CD4-positive, alpha-beta T cell (primary cell): Measurements from ENCODE around the gene ZNF74. TPM values are rescaled to one million over a fixed set of nuclear protein-coding genes. Genes with fewer than 3 reads are reported as not detected.

ENCODE experiments used
- ATAC-seq: fragments of 200-7000 bp; cut with Tn5 transposase; one replicate; pipeline ENCODE4 v1.10.0; 2022; ENCODE audit warnings: mild to moderate bottlenecking; ENCODE audit not compliant: poor library complexity
- CTCF ChIA-PET: fragments of 350-600 bp; sonication (Branson Sonifier 250); formaldehyde crosslinking; loops from one replicate; lab custom pipeline; 2021; ENCODE audit warnings: antibody characterized with exemption, inconsistent platforms; lab: Charles Lee
- POLR2A ChIA-PET: fragments of 350-600 bp; sonication (Branson Sonifier 250); formaldehyde crosslinking; loops from one replicate; lab custom pipeline; 2021; ENCODE audit warnings: antibody characterized with exemption, inconsistent platforms; lab: Charles Lee
- DNase-seq, 14 experiments: peaks; one replicate each; pipeline ENCODE4 v3.0.0-alpha.2; 2013 to 2020; ENCODE audit warnings: mixed read lengths in 2 of 14
- H3K27ac ChIP-seq, 2 donors: one replicate each; pipeline versions ENCODE4 v1.5.1 to v1.7.0; 2013; ENCODE audit warnings: low read length in 2 of 2, low read depth in 1 of 2, mild to moderate bottlenecking in 1 of 2
- H3K27me3 ChIP-seq, 2 experiments: 1 replicate in 1 of 2; 2 replicates in 1 of 2; pipeline versions ENCODE4 v1.6.1 to v1.7.0; 2013; ENCODE audit warnings: low read length in 2 of 2, control low read depth in 1 of 2, mild to moderate bottlenecking in 1 of 2, moderate library complexity in 1 of 2; ENCODE audit not compliant: insufficient read depth in 2 of 2, control insufficient read depth in 1 of 2
- H3K36me3 ChIP-seq: one replicate; pipeline ENCODE4 v1.6.1; 2013; ENCODE audit warnings: low read length, control low read depth; ENCODE audit not compliant: insufficient read depth
- H3K4me1 ChIP-seq: one replicate; pipeline ENCODE4 v1.6.1; 2013; ENCODE audit warnings: low read length, control low read depth; ENCODE audit not compliant: insufficient read depth
- H3K4me3 ChIP-seq: one replicate; pipeline ENCODE4 v1.5.1; 2013; ENCODE audit warnings: mild to moderate bottlenecking, low read length, moderate library complexity
- H3K9me3 ChIP-seq, 2 experiments: 1 replicate in 1 of 2; 2 replicates in 1 of 2; pipeline versions ENCODE4 v1.6.1 to v1.7.0; 2013; ENCODE audit warnings: low read length in 2 of 2, mild to moderate bottlenecking in 2 of 2, control low read depth in 1 of 2, moderate library complexity in 1 of 2; ENCODE audit not compliant: control insufficient read depth in 1 of 2, insufficient read depth in 1 of 2
- H3K27ac Mint-ChIP-seq: one replicate; pipeline ENCODE4 v1.8.0; 2020; ENCODE audit warnings: mixed read lengths
- H3K27me3 Mint-ChIP-seq: one replicate; pipeline ENCODE4 v1.8.0; 2021; ENCODE audit warnings: mixed read lengths
- H3K36me3 Mint-ChIP-seq: one replicate; pipeline ENCODE4 v1.8.0; 2021; ENCODE audit warnings: low read depth, mixed read lengths
- H3K4me1 Mint-ChIP-seq: one replicate; pipeline ENCODE4 v1.8.0; 2021; ENCODE audit warnings: low read depth, mixed read lengths
- H3K4me3 Mint-ChIP-seq: one replicate; pipeline ENCODE4 v1.8.0; 2020; ENCODE audit warnings: mild to moderate bottlenecking, mixed read lengths
- H3K9me3 Mint-ChIP-seq: one replicate; pipeline ENCODE4 v1.8.0; 2020; ENCODE audit warnings: mixed read lengths
- intact Hi-C, 2 experiments: fragments of 100-400 bp; cut with DNase I in 1 of 2; cut with micrococcal nuclease in 1 of 2; formaldehyde crosslinking; loops; one replicate each; pipeline versions ENCODE4 v1.15.1 to v1.9.0; 2023 to 2025; cut with DNase I, micrococcal nuclease
- total RNA-seq, 174 experiments: library from RNA in 2 of 174; stranded (reverse) in 2 of 174; gene quantifications; one replicate each; pipeline ENCODE4 v1.2.3 and lab custom pipeline; 2021 to 2026
- TF ChIP-seq, protein P1 (sequence below): fragments of 200-600 bp; IDR thresholded peaks from one replicate; pipeline ENCODE4 v1.8.0; 2022; ENCODE audit warnings: antibody characterized with exemption, mild to moderate bottlenecking

Gene ZNF74
- total RNA-seq, 2 experiments from 2014 or later, result 1.7 to 2.3 TPM

DNA sequence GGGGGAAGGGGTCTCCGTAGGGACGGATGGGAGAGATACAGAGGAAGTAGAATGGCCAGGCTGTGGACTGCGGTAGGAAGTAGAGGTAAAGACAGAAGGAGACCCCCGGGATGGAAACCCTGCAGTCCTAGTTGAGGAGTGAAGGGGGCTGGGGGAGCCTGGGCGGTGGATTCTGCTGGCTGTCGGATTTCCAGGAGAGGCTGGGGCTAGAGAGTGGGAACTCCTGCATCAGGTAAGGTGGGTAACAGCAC lies 44.4 kb downstream of the ZNF74 start:
- Mint-ChIP-seq H3K36me3 (peaks cover 20% of the 10 kb centered on the region), H3K4me1 (peaks cover 22% of the 10 kb centered on the region), H3K4me3 (peak overlapping the region; percentile 46), H3K27me3 (peaks cover 42% of the 10 kb centered on the region), H3K27ac (no peak overlapping the region), H3K9me3 (no peaks in the 10 kb centered on the region)
- TF ChIP-seq, protein P1, sequence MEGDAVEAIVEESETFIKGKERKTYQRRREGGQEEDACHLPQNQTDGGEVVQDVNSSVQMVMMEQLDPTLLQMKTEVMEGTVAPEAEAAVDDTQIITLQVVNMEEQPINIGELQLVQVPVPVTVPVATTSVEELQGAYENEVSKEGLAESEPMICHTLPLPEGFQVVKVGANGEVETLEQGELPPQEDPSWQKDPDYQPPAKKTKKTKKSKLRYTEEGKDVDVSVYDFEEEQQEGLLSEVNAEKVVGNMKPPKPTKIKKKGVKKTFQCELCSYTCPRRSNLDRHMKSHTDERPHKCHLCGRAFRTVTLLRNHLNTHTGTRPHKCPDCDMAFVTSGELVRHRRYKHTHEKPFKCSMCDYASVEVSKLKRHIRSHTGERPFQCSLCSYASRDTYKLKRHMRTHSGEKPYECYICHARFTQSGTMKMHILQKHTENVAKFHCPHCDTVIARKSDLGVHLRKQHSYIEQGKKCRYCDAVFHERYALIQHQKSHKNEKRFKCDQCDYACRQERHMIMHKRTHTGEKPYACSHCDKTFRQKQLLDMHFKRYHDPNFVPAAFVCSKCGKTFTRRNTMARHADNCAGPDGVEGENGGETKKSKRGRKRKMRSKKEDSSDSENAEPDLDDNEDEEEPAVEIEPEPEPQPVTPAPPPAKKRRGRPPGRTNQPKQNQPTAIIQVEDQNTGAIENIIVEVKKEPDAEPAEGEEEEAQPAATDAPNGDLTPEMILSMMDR, result no peak
- Histone ChIP-seq H3K27me3 (peaks cover 32 to 41% of the 10 kb centered on the region in 2 experiments), H3K36me3 (peaks cover 15% of the 10 kb centered on the region), H3K27ac (no peak overlapping the region), H3K4me3 (no peak overlapping the region), H3K4me1 (peaks cover 26% of the 10 kb centered on the region), H3K9me3 (peaks cover 0 to 8% of the 10 kb centered on the region in 2 experiments)
- POLR2A ChIA-PET, result interaction anchor here (1.2 kb wide), 1 partner anchor 26 kb away, joined by 5 read pairs; no protein-coding TSS in a partner anchor
- intact Hi-C loops, result no loop called here
- CTCF ChIA-PET, result no interaction called here
- ATAC-seq (no peak), DNase-seq (no peak)

DNA sequence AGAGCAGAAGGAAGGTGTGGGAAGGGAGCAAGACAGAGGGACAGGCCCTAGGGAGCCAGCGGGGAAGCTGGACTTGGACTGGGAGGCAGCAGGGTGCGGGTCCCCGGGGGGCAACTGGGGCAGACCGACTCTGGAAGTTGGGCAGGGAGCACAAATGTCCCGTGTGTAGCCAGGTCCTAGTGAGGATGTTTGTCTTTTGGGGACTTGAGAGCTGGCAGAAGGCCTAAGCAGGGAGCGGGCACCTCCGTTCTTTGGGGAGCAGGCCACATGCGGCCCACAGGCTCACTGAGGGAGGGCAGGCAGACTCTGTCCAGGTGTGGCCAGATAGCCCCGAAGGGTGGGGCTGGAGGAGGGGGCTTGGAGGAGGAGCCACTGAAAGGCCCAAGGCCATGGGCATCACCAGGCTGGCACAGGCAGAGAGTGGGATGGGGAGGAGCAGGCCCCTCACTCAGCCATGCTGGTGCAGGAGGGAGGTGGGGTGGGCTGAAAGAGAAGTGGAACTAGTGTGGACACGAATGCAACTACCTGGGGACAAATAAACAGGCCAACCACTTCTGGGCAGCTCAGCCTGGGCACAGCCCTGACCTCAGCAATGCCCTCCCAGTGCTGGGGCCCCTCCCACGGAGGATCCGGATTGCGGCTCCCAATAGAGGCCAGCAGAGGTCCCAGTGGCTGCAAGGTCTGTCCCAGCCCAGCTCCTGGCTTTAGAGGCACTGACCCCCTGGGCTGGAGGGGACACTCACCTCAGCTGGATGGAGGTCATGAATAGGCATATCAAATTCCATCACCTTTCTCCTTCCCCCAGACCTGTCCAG lies 44.9 kb downstream of the ZNF74 start:
- DNase-seq (peak in 1 of 14 experiments; percentile 12), ATAC-seq (no peak)
- peaks cover 16% of the 10 kb centered on the region for H3K36me3 ChIP-seq
- H3K4me1 ChIP-seq, result peaks cover 26% of the 10 kb centered on the region
- H3K27me3 ChIP-seq, result peaks cover 32 to 41% of the 10 kb centered on the region in 2 experiments
- Mint-ChIP-seq H3K4me1 (peaks cover 21% of the 10 kb centered on the region), H3K4me3 (peak overlapping the region; percentile 46), H3K36me3 (peaks cover 22% of the 10 kb centered on the region), H3K27ac (no peak overlapping the region), H3K9me3 (no peaks in the 10 kb centered on the region), H3K27me3 (peaks cover 39% of the 10 kb centered on the region)
- CTCF ChIA-PET, result interaction anchor here (0.6 kb wide), 1 partner anchor 21 kb away, joined by 3 read pairs; no protein-coding TSS in a partner anchor
- no peak overlapping the region for H3K27ac ChIP-seq
- no peak overlapping the region for H3K4me3 ChIP-seq
- intact Hi-C loops, result no loop called here
- POLR2A ChIA-PET, result interaction anchor here (1.2 kb wide), 1 partner anchor 25 kb away, joined by 5 read pairs; no protein-coding TSS in a partner anchor
- peaks cover 0 to 8% of the 10 kb centered on the region in 2 experiments for H3K9me3 ChIP-seq
- TF ChIP-seq, protein P1, result no peak

GRCh38 chr22:20439556-20439927 lies 45.6 kb downstream of the ZNF74 start:
- Mint-ChIP-seq H3K36me3 (peaks cover 29% of the 10 kb centered on the region), H3K4me3 (peak overlapping the region; percentile 14), H3K9me3 (no peaks in the 10 kb centered on the region), H3K27me3 (peaks cover 34% of the 10 kb centered on the region), H3K27ac (no peak overlapping the region), H3K4me1 (peaks cover 18% of the 10 kb centered on the region)
- ChIA-PET CTCF (no interaction called here), POLR2A (no interaction called here)
- ATAC-seq, result no peak
- Histone ChIP-seq H3K4me3 (no peak overlapping the region), H3K4me1 (peaks cover 26% of the 10 kb centered on the region), H3K27ac (no peak overlapping the region), H3K27me3 (peaks cover 32 to 36% of the 10 kb centered on the region in 2 experiments), H3K9me3 (peaks cover 0 to 8% of the 10 kb centered on the region in 2 experiments), H3K36me3 (peaks cover 22% of the 10 kb centered on the region)
- TF ChIP-seq, protein P1, result no peak
- intact Hi-C loops, result no loop called here
- no peak for DNase-seq
